Stimulated activated CD8-positive, alpha-beta memory T cell treated with anti-CD3 and anti-CD28 coated beads, Interleukin-7, amount 100 ng/mL, for 4 hours (primary cell): ENCODE results near the gene MORN1.

Experiments
- DNase-seq, 2 donors: peaks; one replicate each; pipeline ENCODE4 v3.0.0-alpha.2; 2020; ENCODE audit warnings: low read depth in 2 of 2

Gene MORN1

GRCh38 chr1:2275796-2276536 is 115.4 kb downstream of the MORN1 start:
- DNase-seq: no peak

GRCh38 chr1:2274929-2275475 is 116.4 kb downstream of the MORN1 start:
- DNase-seq: no peak

GRCh38 chr1:2274231-2274928 is 117.0 kb downstream of the MORN1 start:
- no peak for DNase-seq

- DNase-seq: no peak
These were observed 117.8 kb downstream of the MORN1 start for GRCh38 chr1:2273401-2274090.

GRCh38 chr1:2272686-2273400 is 118.5 kb downstream of the MORN1 start:
- no peak for DNase-seq

GRCh38 chr1:2271841-2272655 is 119.3 kb downstream of the MORN1 start:
- DNase-seq: no peak
